K562 treated with DMSO at 1 percent for 24 hours (cell line): ENCODE data around the gene SC5D. TPM values are rescaled to one million over a fixed set of nuclear protein-coding genes. Genes with fewer than 3 reads are reported as not detected.

Experiments used
- total RNA-seq: library from RNA; unstranded; fragments of 300-600 nt; gene quantifications from 2 replicates; pipeline ENCODE4 v1.2.3, GENCODE V29; 2022; ENCODE audit warnings: low read depth; ENCODE audit not compliant: insufficient read depth

The SC5D gene
- 14.0 and 16.6 TPM in 2 replicates for total RNA-seq

DNA sequence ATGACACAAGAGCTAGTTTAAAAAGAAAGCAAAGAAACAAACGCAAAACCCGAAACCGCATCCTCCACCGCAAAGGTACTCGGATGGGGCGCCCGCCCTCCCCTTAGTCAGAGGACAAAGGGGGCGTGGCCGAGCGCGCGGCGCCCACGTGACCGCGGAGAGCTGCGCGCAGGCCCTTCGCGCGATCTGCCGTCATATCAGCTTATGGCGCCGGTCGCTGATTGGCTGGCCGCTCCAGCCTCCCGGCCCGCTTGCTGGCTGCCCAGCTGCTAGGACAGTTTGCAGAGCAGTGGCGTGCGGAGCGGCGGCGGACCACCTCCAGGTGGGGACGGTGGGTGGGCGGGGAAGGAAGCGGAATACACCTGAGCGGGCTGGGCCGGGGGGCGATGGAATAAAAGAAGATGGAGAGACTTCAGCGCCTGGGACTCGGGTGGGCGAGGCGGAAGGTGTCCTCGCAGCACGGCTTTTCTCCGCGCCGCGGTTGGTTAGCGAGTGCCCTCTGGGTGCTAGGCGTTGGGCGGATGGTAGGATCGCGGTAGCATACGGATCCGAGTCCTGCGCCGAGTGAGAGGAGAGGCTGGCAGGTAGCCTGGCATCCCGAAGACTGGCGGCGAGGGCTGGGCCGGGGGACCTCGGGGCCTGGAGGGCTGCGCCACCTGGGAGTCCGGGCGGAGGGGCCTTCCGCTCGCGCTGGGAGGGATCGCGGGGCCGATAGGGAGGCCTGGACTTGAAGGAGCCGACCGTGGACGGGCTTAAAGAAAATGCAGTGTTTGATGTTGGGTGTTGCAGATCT, at the start of gene SC5D:
Gene SC5D (plus strand): TSS at position 277 of the 793 bp plus-strand sequence. CDS start 10,605 bp downstream, outside the sequence.

Other genes with a start within 250 kb of the SC5D start
- gene TECTA, start 191.5 kb upstream of the SC5D start, total RNA-seq: not detected in 2 replicates
- gene SORL1, start 159.5 kb downstream of the SC5D start, total RNA-seq: not detected in 2 replicates